Measurements from ENCODE around the gene ZNF181. TPM values are rescaled to one million over a fixed set of nuclear protein-coding genes. Genes with fewer than 3 reads are reported as not detected.

The ZNF181 gene
- total RNA-seq, 1 donor from 2014 or later, result 12.4 TPM

- H3K9me3 ChIP-seq, result no peaks in the 10 kb centered on the region
- ATAC-seq (no peak), DNase-seq (no peak)
- intact Hi-C loops (cut with DNase I), result no loop called here
- no peak overlapping the region for H3K4me3 ChIP-seq
- peaks cover 13% of the 10 kb centered on the region for H3K4me1 ChIP-seq
- H3K36me3 ChIP-seq, result no peaks in the 10 kb centered on the region
- TF ChIP-seq CTCF (IDR thresholded peaks at IDR 0.05), result no peak
- no peak overlapping the region for H3K27ac ChIP-seq
- H3K27me3 ChIP-seq (ENCODE audit: low read depth), result peaks cover 4% of the 10 kb centered on the region
Observed at GRCh38 chr19:34774857-34775256, 40.8 kb downstream of the ZNF181 start.

- H3K36me3 ChIP-seq, result no peaks in the 10 kb centered on the region
- DNase-seq, result no peak
- TF ChIP-seq CTCF (IDR thresholded peaks at IDR 0.05), result no peak
- no peaks in the 10 kb centered on the region for H3K9me3 ChIP-seq
- ATAC-seq, result no peak
- no peak overlapping the region for H3K27ac ChIP-seq
- intact Hi-C loops (cut with DNase I), result no loop called here
- H3K4me1 ChIP-seq, result peaks cover 2% of the 10 kb centered on the region
- peaks cover 4% of the 10 kb centered on the region for H3K27me3 ChIP-seq (ENCODE audit: low read depth)
- no peak overlapping the region for H3K4me3 ChIP-seq
Observed at GRCh38 chr19:34778342-34778741, 44.3 kb downstream of the ZNF181 start.

GRCh38 chr19:34779652-34780051 lies 45.6 kb downstream of the ZNF181 start:
- ATAC-seq (no peak), DNase-seq (no peak)
- H3K4me3 ChIP-seq, result no peak overlapping the region
- no peaks in the 10 kb centered on the region for H3K9me3 ChIP-seq
- intact Hi-C loops (cut with DNase I), result no loop called here
- H3K27me3 ChIP-seq (ENCODE audit: low read depth), result peaks cover 4% of the 10 kb centered on the region
- no peaks in the 10 kb centered on the region for H3K36me3 ChIP-seq
- TF ChIP-seq CTCF (IDR thresholded peaks at IDR 0.05), result no peak
- H3K27ac ChIP-seq, result no peak overlapping the region
- H3K4me1 ChIP-seq, result no peaks in the 10 kb centered on the region

GRCh38 chr19:34786236-34786635 lies 52.2 kb downstream of the ZNF181 start:
- H3K27me3 ChIP-seq (ENCODE audit: low read depth), result no peaks in the 10 kb centered on the region
- no peaks in the 10 kb centered on the region for H3K9me3 ChIP-seq
- no peak for TF ChIP-seq CTCF (IDR thresholded peaks at IDR 0.05)

GRCh38 chr19:34787059-34787824 lies 53.2 kb downstream of the ZNF181 start:
- H3K36me3 ChIP-seq, result no peaks in the 10 kb centered on the region
- no peak for ATAC-seq
- DNase-seq, result no peak
- H3K4me3 ChIP-seq, result no peak overlapping the region
- no peak for TF ChIP-seq CTCF (IDR thresholded peaks at IDR 0.05)
- H3K9me3 ChIP-seq, result no peaks in the 10 kb centered on the region
- intact Hi-C loops (cut with DNase I), result no loop called here
- no peak overlapping the region for H3K27ac ChIP-seq
- no peaks in the 10 kb centered on the region for H3K27me3 ChIP-seq (ENCODE audit: low read depth)
- no peaks in the 10 kb centered on the region for H3K4me1 ChIP-seq

More at GRCh38 chr19:34786236-34786635, 52.2 kb downstream of the ZNF181 start:
- H3K4me1 ChIP-seq, result no peaks in the 10 kb centered on the region
- H3K4me3 ChIP-seq, result no peak overlapping the region
- intact Hi-C loops (cut with DNase I), result no loop called here
- DNase-seq (no peak), ATAC-seq (no peak)
- H3K36me3 ChIP-seq, result no peaks in the 10 kb centered on the region
- H3K27ac ChIP-seq, result no peak overlapping the region

Measured in lower lobe of right lung (tissue), 2 donors.